A673 (cell line): ENCODE measurements around the gene IL10RA. TPM values are rescaled to one million over a fixed set of nuclear protein-coding genes. Genes with fewer than 3 reads are reported as not detected.

Experiments
- BruUV-seq: library from RNA; stranded (reverse); fragments of 400-500 nt; replicated peaks from 2 replicates; lab custom pipeline; 2021; lab: Mats Ljungman, UMichigan
- CTCF ChIA-PET: fragments of 300-600 bp; sonication (Branson Sonifier 250); formaldehyde crosslinking; loops from one replicate; lab custom pipeline; 2022; ENCODE audit warnings: antibody characterized with exemption; lab: Charles Lee
- POLR2A ChIA-PET: fragments of 300-600 bp; sonication (Branson Sonifier 250); formaldehyde crosslinking; loops from one replicate; lab custom pipeline; 2022; ENCODE audit warnings: antibody characterized with exemption; ENCODE audit not compliant: low non-redundant PET; lab: Charles Lee
- DNase-seq: peaks from one replicate; pipeline ENCODE4 v3.0.0-alpha.2; 2015; ENCODE audit warnings: low spot score
- H3K27ac ChIP-seq: fragments of 200-600 bp; sonication (generic); 2 replicates; pipeline ENCODE4 v1.5.1; 2016; ENCODE audit warnings: mixed run types, low read depth, mild to moderate bottlenecking, mixed read lengths, antibody characterized with exemption, low read length; ENCODE audit not compliant: poor library complexity, severe bottlenecking
- H3K27me3 ChIP-seq: fragments of 200-600 bp; sonication (generic); replicated peaks from 2 replicates; pipeline ENCODE4 v1.6.1; 2017; ENCODE audit warnings: mixed run types, low read depth, mild to moderate bottlenecking, mixed read lengths, antibody characterized with exemption, low read length; ENCODE audit not compliant: insufficient read depth, poor library complexity
- H3K36me3 ChIP-seq: fragments of 200-600 bp; sonication (generic); 2 replicates; pipeline ENCODE4 v1.6.1; 2016; ENCODE audit warnings: mixed run types, mild to moderate bottlenecking, mixed read lengths, antibody characterized with exemption, low read length; ENCODE audit not compliant: insufficient read depth, poor library complexity, severe bottlenecking
- H3K4me1 ChIP-seq: fragments of 200-600 bp; sonication (generic); 2 replicates; pipeline ENCODE4 v1.6.1; 2017; ENCODE audit warnings: mixed run types, mild to moderate bottlenecking, mixed read lengths, antibody characterized with exemption, low read length; ENCODE audit not compliant: insufficient read depth, poor library complexity, severe bottlenecking
- H3K4me3 ChIP-seq: fragments of 200-600 bp; sonication (generic); 2 replicates; pipeline ENCODE4 v1.5.1; 2016; ENCODE audit warnings: low read depth, mixed run types, mild to moderate bottlenecking, mixed read lengths, low read length; ENCODE audit not compliant: poor library complexity, severe bottlenecking
- H3K9me3 ChIP-seq: fragments of 200-600 bp; sonication (generic); 2 replicates; pipeline ENCODE4 v1.6.1; 2016; ENCODE audit warnings: mixed run types, low read depth, mild to moderate bottlenecking, mixed read lengths, antibody characterized with exemption, low read length; ENCODE audit not compliant: poor library complexity, severe bottlenecking
- EZH2 ChIP-seq: fragments of 200-600 bp; sonication (generic); IDR thresholded peaks from 2 replicates; pipeline ENCODE4 v1.6.1; 2017; ENCODE audit warnings: borderline replicate concordance, low read depth, mild to moderate bottlenecking, mixed read lengths, antibody characterized with exemption, low read length; ENCODE audit not compliant: poor library complexity, severe bottlenecking
- intact Hi-C: fragments of 100-400 bp; cut with micrococcal nuclease; formaldehyde crosslinking; loops from one replicate; pipeline ENCODE4 v1.10.0; 2022; ENCODE audit not compliant: unreplicated experiment
- total RNA-seq: library from RNA; stranded (reverse); gene quantifications from 2 replicates; pipeline ENCODE4 v1.2.3, GENCODE V29; 2021
- TF ChIP-seq, protein P1 (sequence below): fragments of 300-800, 200-600 bp; sonication (generic); conservative IDR thresholded peaks from 2 replicates; pipeline ENCODE4 v1.5.1; 2017; ENCODE audit warnings: low read depth, mild to moderate bottlenecking, antibody characterized with exemption, low read length, moderate library complexity, mixed read lengths

IL10RA gene
- total RNA-seq, 1 experiment from 2014 or later, result not detected

DNA sequence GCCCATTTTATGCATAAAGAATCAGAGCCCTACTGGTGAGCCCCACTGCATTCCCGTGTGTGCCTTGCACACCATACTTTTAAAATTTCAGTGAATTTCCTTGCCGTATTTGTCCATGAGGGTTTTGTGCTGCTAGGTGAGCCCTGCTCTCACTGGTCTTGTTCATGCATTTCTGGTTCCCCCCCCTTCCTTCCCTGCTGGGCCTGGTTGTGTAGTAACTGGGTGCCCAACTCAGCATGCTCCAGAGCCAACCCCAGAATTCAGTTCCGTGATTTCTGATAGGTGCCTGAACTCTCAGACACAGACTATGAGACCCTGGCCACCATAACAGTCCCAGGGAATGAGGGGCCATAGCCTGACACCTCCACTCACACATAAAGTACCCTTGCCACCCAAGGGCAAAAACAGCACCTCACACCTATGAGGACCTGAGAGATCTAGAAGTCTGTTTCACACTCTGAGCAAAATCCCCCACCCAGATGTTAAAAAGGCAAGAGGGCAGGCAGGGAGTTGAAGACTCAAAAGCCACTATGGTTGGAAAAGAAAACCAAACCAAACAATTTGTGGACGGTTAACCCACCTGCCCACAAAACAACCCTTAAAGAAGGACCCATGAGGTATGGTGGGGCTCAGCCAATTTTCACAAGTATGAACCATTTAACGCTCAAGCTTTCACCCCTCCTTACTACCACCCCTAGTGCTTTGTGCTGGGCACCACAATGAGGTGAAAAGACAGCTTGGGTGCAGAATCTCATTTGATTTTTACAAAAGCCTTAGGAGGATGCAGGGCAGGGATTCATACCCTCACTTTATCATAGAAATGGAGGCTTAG is 16.8 kb upstream of the IL10RA start:
- Histone ChIP-seq H3K36me3 (no peaks in the 10 kb centered on the region), H3K27ac (no peak overlapping the region), H3K4me1 (no peaks in the 10 kb centered on the region), H3K4me3 (no peak overlapping the region), H3K27me3 (no peaks in the 10 kb centered on the region), H3K9me3 (no peaks in the 10 kb centered on the region)
- ChIA-PET CTCF (no interaction called here), POLR2A (no interaction called here)
- no peak for DNase-seq
- intact Hi-C loops, result no loop called here
- TF ChIP-seq, protein P1, sequence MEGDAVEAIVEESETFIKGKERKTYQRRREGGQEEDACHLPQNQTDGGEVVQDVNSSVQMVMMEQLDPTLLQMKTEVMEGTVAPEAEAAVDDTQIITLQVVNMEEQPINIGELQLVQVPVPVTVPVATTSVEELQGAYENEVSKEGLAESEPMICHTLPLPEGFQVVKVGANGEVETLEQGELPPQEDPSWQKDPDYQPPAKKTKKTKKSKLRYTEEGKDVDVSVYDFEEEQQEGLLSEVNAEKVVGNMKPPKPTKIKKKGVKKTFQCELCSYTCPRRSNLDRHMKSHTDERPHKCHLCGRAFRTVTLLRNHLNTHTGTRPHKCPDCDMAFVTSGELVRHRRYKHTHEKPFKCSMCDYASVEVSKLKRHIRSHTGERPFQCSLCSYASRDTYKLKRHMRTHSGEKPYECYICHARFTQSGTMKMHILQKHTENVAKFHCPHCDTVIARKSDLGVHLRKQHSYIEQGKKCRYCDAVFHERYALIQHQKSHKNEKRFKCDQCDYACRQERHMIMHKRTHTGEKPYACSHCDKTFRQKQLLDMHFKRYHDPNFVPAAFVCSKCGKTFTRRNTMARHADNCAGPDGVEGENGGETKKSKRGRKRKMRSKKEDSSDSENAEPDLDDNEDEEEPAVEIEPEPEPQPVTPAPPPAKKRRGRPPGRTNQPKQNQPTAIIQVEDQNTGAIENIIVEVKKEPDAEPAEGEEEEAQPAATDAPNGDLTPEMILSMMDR, result no peak
- no peak for TF ChIP-seq EZH2
- no TSS peak for BruUV-seq

DNA sequence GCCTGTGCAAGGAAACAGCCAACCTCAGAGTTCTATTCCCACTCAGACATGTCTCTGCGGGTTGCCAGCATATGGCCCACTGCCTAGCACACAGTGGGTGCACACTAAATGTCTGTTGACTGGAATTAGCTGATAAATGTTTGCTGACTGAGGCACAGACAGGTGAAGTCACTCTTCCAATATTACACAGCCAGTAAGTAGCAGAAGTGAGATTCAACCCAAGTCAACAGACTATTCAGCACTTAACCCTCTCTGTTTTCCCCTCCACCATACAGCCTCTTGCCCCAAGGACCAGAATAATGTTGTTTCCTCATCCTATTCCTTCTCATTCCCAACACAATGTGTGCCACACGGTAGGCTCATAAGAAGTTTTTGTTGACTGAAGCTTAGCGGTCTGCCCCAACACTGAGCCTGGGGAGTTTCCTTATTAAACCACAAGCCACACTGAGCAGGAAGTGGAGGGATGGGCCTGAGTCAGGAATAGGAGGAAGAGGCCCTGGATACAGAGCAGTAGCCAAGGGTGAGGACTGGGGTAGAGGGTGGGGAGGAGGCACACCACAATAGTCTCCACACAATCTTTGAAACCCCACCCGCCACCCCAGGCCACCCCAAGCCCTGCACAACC is 15.7 kb upstream of the IL10RA start:
- CTCF ChIA-PET, result no interaction called here
- no peaks in the 10 kb centered on the region for H3K4me1 ChIP-seq

DNA sequence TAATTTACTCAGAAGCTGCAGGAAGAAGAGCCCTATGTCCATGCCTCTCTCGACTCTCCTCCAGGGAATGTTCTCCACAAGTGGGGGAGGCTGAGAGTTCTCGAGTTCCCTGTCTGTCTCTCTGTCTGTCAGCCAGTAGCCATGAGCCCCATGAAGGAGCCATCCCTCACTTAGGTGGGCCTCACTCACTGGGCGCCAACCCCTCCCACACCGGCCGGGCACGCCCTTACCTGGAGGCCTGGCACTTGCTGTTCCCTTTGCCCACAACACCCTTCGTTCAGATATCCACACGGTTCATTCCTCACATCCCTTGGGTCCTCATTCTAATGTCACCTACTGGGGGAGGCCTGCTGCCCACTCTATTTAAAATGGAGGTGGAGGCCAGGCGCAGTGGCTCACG is 14.2 kb upstream of the IL10RA start:
- intact Hi-C loops, result no loop called here
- Histone ChIP-seq H3K9me3 (no peaks in the 10 kb centered on the region), H3K27me3 (no peaks in the 10 kb centered on the region), H3K36me3 (no peaks in the 10 kb centered on the region), H3K27ac (no peak overlapping the region), H3K4me3 (no peak overlapping the region), H3K4me1 (no peaks in the 10 kb centered on the region)
- CTCF ChIA-PET, result no interaction called here
- no TSS peak for BruUV-seq
- no peak for DNase-seq
- TF ChIP-seq, protein P1, result no peak
- TF ChIP-seq EZH2, result no peak
- POLR2A ChIA-PET, result no interaction called here

More for the DNA sequence above, 15.7 kb upstream of the IL10RA start:
- no TSS peak for BruUV-seq
- Histone ChIP-seq H3K9me3 (no peaks in the 10 kb centered on the region), H3K27ac (no peak overlapping the region), H3K4me3 (no peak overlapping the region), H3K36me3 (no peaks in the 10 kb centered on the region), H3K27me3 (no peaks in the 10 kb centered on the region)
- no peak for DNase-seq
- POLR2A ChIA-PET, result no interaction called here
- TF ChIP-seq EZH2, result no peak
- TF ChIP-seq, protein P1, result no peak
- intact Hi-C loops, result no loop called here
